RCC 7860 (cell line): ENCODE results near the gene POLR2L.

Source experiments
- DNase-seq: peaks from one replicate; pipeline ENCODE4 v3.0.0-alpha.2; 2015; ENCODE audit warnings: low spot score
- FAIRE-seq: peaks from 2 replicates; lab custom pipeline; 2012; peaks lifted over from hg19 to GRCh38; lab: Jason Lieb, UNC

Gene POLR2L

GRCh38 chr11:842370-843002 lies at the start of gene POLR2L, which contains the start of gene TSPAN4:
TSS of gene POLR2L (minus strand) at chr11:842529. CDS start at chr11:842508, 21 bp downstream.
TSS of gene TSPAN4 (plus strand) at chr11:842852. CDS start at chr11:850305, 7,453 bp downstream.
- DNase-seq: peak; percentile 73

DNA sequence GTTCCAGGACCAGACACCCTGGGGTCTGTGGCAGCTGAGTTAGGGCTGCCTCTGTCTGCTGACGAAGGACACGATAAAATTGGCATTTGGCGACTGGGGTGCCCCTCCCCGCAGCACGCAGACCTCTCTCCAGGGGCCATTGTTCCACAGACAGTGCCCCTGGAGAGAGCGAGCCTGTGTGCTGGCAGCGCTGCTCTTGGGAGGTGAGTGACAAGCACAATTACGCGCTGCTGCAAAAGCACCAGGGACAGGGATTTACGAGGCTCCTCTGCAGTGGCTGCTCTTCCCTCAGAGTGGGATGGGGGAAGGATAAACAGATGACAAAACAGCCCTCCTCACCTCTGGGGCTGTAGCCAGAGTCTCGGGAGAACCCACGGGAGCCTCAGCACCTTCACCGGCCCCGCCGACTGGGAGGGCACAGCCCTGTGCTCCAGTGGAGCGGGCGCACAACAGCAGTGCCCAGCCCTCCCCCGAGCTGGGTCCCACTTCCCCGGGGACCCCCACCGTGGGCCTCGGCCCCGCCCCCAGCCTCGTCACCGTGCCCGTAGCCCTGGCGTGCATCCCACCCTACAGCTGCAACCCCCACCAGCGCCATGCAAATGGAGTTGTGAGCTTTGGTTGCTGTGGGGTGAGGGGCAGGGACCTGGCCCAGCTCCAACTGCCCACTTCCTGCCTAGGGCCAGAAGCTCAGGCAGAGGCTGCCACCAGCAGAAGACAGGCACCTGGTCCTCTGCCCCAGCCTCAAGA lies 48.6 kb upstream of the POLR2L start:
- no peak for DNase-seq

More at GRCh38 chr11:842370-843002, at the start of gene POLR2L, which contains the start of gene TSPAN4:
- no peak for FAIRE-seq

DNA sequence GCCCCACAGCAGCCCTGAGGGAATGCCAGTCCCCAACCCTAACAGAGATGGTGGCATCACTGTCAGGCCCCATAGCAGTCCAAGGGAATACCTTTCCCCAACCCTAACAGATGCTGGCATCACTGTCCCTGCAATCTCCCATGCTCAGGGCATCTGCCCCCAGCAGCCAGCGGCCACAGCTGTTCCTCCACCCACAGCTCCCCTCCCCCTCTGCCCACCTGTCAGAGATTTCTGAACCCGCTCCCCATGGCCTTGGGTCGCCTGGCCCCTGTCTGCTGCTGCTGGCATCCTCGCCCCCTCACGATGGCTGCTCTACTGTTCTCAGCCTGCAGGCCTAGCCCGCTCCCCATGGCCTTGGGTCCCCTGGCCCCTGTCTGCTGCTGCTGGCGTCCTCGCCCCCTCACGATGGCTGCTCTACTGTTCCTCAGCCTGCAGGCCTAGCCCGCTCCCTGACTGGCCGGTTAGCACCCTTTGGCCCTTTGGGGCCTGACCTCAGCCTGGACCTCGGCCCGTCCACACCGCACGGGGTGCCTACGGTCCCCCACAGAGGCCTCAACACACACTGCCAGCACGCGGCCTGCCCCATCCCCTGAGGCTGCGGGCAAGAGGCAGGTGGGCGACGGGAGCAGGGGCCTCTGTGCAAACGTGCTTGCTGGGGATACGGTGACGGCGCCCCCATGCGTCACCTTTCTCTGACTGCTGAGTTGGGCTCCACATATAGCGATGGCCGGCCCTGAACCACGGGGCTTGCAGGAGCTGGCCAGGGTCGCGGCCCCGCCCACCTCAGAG lies 47.6 kb upstream of the POLR2L start:
- FAIRE-seq (no peak), DNase-seq (no peak)

More for the DNA sequence above, 48.6 kb upstream of the POLR2L start:
- FAIRE-seq: no peak

DNA sequence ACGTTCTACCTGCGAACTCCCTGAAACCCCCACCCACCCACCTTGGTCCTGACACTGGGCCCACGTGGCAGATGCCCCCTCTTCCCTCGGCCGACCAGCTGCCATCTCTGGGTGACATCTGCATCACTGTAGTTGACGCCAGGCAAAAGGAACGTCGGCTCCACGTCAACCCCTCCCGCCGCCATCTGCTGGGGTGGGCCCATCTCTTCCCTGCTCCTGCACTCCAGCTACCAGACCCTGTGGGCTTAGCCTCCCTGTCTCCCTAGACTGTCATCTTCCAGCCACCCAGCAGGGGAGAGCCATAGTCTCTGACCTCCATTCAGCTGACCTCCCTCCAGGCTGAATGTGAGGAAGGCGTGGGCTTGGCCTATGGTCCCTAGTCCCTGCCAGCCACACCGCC lies 46.9 kb upstream of the POLR2L start:
- FAIRE-seq (no peak), DNase-seq (no peak)

- no peak for DNase-seq
- no peak for FAIRE-seq
These were observed 46.2 kb upstream of the POLR2L start for GRCh38 chr11:888310-889212.

GRCh38 chr11:887589-887988 lies 45.3 kb upstream of the POLR2L start:
- DNase-seq (no peak), FAIRE-seq (no peak)

- no peak for DNase-seq
These were observed 44.2 kb upstream of the POLR2L start for GRCh38 chr11:886568-886967.

DNA sequence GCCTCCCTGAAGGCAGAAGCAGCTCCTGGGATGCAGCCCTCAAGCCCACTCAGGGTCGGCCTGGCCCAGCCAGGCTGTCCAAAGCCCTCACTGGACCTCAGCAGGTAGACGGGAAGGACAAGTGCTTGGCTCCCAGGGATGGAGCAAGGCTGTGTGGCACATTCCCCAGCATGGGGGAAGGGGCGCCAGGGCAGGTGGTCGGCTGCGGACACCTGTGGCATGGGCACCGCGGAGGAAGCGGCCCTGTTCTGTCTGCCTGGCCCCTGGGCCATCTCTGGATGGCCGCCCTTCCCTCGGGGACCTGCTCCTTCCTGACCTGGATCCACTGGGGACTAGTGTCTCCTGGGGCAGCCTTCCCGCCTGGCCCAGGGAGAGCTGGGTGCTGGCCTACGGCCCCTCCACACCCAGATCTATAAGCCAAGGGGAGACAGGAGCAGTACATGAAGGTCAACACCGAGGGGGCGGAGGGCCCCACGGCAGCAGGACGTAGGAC lies 42.3 kb upstream of the POLR2L start:
- FAIRE-seq (no peak), DNase-seq (no peak)

More at GRCh38 chr11:886568-886967, 44.2 kb upstream of the POLR2L start:
- no peak for FAIRE-seq

DNA sequence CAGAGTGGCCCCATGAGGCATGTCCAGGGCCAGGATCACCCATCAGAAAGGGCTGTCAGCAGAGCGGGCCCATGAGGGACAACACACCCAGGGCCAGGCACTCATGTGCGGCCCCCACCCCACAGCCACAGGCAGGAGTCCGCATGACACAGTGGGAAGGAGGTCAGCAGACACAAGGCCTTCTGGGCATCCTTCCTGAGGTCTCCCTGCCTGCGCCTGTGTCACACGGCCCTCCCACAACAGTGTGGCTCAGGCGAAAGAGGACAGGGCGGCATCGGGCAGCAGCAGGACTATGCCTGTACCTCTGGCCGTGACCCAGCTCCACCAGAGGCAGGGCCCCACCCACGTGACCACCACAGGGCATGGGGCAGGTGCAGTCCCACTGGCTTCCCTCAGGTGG lies 41.2 kb upstream of the POLR2L start:
- FAIRE-seq: no peak
- DNase-seq: no peak

- DNase-seq: no peak
- FAIRE-seq: no peak
These were observed 40.3 kb upstream of the POLR2L start for GRCh38 chr11:882596-882995.

DNA sequence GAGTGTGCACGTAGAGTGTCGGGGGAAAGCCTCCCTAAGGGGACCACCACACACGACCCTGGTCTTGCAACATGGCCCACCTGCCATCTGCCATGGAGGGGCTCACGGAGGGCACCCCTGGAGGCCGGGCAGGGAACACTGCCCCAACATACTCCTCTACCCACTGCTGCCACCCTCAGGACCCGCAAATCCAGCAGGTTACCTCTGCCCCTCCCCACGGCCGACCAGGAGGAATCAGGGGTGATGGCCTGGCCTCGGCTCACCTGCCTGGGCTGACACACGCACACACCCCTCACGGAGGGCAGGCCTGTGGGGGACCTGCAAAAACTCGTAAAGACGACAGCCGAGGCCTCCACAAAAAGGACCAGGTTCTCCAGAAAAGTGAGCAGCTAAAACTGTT lies 38.1 kb upstream of the POLR2L start:
- FAIRE-seq (no peak), DNase-seq (no peak)

DNA sequence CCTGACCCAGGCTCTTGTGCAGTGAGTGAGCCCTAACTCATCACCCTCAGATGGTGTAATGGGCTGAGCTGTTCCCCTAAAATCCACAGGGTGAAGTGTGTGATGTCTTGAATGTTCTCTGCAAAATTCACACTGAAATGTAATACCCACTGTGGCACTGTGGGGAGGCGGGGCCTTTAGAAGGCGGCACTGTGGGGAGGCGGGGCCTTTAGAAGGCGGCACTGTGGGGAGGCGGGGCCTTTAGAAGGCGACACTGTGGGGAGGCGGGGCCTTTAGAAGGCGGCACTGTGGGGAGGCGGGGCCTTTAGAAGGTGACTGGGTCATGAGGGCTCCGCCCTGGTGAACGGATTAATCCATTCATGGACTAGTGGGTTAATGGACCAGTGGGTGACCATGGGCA lies 35.2 kb upstream of the POLR2L start:
- no peak for DNase-seq
- no peak for FAIRE-seq

DNA sequence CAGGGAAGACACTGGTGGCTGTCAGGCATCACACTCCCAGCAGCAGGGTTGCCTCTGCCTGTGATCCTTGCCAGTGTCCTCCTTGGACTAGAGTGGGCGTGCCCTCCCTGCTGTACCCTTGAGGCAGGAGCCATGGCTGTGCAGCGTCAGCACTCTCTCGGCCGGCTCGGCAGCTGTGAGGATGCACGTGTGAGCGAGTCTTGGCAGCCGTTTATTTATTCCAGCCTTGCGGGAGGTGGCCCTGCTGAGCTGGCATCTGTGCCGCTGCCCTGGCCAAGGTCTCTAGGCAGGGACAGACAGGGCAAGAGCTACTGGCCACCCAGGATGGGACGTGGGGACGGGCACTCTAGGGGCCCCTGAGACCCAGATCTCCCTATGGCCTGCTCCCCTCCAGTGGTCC lies 34.2 kb upstream of the POLR2L start:
- DNase-seq: no peak
- no peak for FAIRE-seq

DNA sequence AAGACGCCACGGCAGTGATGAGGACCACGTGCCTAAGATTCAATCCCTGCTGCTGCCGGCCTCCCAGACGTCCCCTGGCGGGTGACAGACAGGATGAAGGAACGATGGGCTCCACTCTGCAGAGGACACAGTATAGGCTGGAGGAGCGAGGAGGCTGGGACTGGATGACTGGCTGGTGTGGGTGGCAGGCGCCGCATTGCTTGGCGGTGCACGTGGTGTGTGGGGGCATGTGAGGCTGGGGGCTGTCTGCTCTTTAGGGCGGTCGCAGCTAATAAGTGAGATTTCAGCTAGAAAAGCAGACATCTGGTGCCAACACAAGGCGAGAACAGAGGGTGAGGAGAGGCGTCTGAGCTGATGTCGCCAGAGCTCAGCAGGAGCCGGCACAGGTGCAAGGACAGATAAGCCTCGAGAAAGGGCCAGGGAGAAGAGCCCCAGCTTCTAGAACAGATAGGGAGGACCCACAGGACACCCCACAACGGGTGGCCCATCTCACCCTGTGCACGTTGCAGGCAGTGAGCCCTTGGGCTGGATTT lies 33.5 kb upstream of the POLR2L start:
- DNase-seq: no peak
- no peak for FAIRE-seq

GRCh38 chr11:875203-875602 lies 32.9 kb upstream of the POLR2L start:
- FAIRE-seq (no peak), DNase-seq (no peak)

DNA sequence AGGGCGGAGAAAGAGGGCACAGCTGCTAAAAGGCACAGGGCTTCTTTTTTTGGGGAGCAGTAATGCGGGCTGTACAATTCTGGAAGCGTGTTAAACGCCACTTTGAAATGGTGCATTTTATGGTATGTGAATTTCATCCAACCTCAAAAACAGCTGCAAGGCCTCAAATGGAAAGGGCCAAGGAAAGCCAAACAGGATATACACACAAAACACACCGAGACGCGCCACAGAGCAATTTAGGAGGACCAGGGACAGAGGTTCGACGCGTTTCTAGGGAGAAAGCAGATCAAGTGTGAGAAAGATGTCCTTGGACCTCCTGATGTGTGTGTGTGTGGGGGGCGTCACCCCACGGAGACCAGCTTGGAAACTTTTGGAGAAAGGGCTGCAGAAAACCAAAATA lies 31.4 kb upstream of the POLR2L start:
- DNase-seq: no peak
- no peak for FAIRE-seq

- DNase-seq (no peak), FAIRE-seq (no peak)
These were observed 30.5 kb upstream of the POLR2L start for GRCh38 chr11:872799-873198.

DNA sequence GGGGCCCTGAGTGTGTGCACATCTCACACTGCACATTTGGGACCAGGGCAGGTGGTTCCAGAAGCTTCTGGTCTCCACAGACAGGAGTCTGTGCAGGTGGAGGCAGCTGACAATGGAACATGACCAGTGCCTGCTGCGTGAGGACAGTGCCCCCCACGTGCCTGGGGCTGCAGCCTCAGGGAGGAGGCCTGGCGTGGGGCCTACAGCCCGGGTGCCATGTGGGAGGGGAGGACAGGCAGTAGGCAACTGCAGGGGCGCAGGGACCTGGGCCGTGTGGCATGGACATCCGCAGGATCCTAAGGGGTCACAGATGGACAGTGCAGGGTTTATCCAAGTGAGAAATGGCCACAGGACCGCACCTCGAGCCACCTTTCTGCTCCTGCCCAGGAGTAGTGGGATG lies 29.1 kb upstream of the POLR2L start:
- DNase-seq: no peak
- no peak for FAIRE-seq

DNA sequence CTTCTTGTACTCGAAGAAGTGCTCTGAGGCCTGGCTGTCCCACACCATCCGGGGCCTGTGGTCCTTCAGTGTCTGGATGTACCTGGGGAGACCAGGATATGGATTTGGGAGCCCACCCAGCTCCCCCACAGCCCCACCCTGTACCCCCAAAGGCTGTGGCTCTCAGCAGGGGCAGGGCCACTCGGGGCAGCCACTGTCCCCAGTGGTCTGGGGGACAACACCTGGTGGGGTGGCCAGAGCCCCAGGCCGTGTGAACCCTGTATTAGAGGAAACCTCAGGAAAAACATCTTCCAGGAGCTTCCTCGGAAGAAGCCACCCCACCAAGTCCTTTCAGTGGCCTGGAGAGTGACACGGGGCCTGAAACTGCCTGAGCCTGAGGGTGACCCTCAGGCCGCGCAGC lies 28.1 kb upstream of the POLR2L start:
- DNase-seq (no peak), FAIRE-seq (no peak)

- FAIRE-seq (no peak), DNase-seq (no peak)
These were observed 27.7 kb upstream of the POLR2L start for GRCh38 chr11:870127-870413.
